GM21825 (cell line): ENCODE data around the gene DCBLD2.
"Not testable (repeated sequence)": the region's sequence is repeated elsewhere in the genome, so short reads cannot be mapped to it uniquely, and the experiment has no call there.

ENCODE experiments used
- ATAC-seq: cut with Tn5 transposase; IDR thresholded peaks from one replicate; pipeline ENCODE4 v1.9.1; 2021; ENCODE audit warnings: mild to moderate bottlenecking, moderate library complexity; ENCODE audit not compliant: unreplicated experiment

DCBLD2 gene

DNA sequence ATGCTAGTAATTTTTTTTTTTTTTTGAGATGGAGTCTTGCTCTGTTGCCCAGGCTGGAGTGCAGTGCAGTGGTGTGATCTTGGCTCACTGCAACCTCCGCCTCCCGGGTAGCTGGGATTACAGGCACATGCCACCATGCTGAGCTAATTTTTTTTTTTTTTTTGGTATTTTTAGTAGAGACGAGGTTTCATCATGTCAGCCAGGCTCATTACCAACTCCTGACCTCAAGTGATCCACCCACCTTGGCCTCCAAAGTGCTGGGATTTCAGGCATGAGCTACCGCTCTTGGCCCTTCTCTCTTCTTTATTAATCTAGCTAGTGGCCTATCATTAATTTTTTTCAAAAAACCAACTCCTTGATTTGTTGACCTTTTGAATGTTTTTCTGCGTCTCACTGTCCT is 70.4 kb downstream of the DCBLD2 start:
- ATAC-seq = not testable (repeated sequence)

DNA sequence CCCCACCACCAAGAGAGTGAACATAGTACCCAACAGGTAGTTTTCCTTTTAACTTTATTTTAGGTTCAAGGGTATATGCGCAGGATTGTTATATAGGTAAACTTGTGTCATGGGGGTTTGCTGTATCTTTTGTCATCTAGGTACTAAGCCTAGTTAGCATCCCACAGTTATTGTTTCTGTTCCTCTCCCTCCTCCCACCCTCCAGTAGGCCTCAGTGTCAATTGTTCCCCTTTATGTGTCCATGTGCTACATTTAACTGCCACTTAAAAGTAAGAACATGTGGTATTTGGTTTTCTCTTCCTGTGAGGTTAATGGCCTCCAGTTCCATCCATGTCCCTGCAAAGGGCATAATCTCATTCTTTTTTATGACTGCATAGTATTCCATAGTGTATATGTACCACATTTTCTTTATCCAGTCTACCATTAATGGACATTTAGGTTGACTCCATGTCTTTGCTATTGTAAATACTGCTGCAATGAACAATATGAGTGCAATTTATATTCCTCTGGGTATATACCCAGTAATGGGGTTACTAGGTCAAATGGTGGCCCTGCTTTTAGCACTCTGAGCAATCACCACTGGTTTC is 72.2 kb downstream of the DCBLD2 start:
- no peak for ATAC-seq

DNA sequence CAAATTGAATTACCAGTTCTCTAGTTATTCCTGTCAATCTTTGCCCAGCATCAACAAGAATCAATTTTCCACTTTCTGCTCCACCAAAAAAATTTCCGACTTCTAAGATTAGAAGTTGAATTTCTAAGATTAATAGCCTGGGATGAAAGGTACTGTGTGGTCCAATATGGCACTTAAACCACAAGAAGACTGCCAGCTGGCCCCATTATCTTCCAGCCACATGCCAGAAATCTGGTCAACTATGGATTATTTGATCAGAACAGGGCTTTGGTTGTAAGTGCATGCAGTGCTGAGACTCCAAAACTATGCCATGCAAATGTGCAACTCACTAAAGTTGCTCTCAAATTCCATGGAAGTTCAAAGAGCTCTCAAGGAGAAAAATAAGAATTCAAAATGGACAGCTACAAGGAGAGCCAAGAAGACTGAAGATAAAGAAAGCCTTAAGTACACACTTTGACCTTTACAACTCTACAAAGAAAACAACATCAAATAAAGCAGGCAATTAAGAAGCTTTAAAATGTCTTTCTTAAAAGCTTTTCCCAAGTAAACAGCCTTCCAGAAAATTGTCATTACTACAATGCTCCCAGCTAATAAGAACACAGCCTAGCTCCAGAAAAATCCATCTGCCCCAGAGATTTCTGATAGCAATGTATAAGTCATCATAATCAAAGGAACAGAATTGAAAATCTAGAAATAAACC is 74.1 kb downstream of the DCBLD2 start:
- no peak for ATAC-seq

DNA sequence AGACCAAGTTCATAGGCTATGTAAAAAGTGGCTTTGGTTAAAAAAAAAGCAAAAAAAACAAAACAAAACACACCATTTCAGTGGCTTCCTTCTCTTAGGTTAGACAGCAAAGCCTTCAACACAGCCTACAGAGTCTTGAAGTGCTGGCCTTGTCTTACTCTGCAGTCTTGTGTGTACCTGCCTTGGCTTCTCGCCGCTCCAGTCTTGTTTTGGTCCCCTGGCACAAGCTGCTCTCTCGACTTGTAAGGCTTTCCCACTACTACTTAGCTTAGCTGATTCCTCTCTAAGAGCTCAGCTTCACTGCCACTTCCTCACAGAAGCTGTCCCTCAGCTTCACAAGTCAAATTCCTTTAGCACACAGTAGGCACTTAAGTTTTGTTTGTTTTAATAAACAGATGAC is 75.4 kb downstream of the DCBLD2 start:
- no peak for ATAC-seq

DNA sequence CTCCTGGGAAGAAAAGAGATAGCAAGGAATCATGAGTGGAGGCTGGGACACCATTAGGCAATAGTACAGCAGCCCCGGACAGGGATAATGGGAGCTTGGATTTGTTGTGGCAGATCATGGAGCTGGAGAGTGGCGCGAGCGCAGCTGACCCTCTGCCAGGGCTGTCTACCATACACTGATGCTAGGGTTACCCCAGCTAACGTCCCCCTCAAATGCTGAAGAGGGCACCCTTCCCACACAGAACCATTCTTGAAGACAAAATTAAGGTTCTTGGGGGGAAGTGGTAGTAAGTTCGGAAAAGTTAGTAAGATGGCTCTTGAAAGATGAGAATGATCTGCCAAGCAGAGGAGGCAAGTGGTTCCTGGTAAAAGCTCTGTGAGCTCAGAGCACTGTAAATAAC is 77.2 kb downstream of the DCBLD2 start:
- ATAC-seq = no peak

DNA sequence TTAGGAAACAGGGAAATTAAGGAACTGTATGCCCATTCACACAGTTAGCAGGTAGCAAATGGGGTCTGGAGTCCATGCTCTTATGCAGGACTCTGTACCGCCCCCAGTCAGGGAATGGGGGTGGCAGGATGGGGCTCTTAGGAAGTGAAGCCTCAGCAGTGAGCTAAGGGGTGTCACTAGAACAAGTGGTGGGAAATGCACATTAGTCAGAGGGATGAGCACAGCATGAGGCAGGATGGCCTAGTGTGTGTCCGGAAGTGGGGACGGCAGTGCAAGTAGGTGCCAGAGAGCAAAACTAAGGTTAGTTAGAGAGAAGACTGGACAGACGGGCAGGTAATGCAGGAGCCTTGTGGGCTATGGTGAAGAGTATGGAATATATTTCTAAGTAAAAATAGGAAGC is 77.7 kb downstream of the DCBLD2 start:
- no peak for ATAC-seq

DNA sequence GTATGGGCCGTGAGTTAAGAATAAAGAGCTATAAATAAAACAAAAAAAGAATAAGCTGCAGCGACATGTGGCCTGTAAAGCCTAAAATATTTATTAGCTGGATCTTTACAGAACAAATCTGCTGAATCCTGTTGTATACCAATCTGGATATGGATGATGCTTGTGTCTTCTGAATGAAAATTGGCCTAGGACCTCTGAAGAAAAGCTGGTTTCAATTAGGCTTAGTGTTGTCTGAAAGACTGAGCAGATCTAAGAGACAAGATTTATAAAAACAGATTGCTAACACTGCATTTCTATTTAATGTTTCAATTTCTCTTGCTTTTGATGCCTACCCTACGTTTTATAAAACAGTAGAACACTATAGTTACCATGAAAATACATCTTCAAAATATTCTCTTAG is 80.4 kb downstream of the DCBLD2 start:
- no peak for ATAC-seq

DNA sequence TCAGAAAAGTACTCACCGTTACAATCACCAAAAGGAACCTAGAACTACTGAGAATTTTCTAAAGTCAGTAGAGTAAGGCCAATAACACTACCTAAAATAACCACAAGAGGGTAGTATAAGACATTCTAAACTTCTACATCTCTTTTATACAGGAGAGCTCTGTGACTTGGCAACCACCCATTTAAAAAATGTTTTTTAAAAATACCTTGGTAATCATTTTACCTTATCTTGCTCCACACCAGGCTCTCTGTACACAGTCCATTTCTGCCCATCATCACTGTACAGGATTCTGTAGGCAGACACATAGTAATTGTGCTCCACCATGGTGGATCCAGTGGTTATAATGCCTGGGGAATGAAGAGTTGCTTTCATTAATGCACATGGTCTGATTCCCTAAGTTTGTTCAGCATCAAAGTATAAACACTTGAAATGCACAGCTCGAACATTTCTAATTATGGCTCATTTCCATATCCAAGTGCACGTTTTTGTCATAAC is 83.9 kb downstream of the DCBLD2 start:
- no peak for ATAC-seq

DNA sequence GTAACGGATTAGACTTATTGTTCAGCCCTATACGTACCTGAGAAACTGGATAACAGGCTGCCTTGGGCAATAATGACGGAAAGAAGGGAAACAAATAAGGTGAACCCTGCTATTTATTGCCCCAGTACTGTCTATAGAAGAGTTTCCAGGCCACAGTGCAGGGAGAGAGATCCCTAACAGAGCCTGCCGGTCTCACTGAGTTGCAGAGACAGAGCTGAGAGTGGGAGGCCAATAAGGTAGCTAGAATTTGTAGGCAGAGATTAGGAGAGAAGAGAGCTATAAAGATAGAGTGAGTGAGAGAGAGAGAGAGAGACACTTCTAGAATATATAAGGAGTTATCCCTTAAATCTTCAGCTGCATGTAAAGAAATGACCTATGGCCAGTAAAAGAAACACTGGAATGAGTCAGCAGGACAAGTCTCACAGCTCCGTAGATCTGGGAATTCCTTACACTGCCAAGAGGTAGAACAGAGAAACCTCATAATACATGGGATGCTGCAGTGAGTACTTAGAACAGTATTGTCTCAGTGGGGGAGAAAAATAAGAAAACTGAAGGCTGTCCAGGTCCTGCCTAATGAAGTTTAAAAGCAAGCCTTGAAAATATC is 86.6 kb downstream of the DCBLD2 start:
- ATAC-seq = no peak

DNA sequence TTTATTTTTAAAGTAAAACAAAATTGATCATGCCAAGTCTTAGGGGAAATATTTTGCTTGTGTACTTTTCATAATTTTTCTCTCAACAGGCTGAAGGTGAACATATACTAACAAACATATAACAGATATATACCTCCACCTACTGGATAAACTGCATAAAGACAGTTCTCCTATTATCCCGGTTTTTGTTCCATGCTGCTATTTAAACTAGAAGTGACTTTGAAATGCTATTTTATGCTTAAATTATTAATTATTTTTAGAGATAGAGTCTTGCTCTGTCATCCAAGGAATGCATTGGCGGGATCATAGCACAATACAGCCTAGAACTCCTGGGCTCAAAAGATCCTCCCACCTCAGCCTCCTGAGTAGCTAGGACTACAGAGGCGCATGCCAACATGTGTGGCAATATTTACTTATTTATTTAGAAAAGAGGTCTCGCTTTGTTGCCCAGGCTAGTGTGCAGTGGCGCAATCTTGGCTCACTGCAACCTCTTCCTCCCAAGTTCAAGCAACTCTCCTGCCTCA is 88.6 kb downstream of the DCBLD2 start:
- no peak for ATAC-seq

DNA sequence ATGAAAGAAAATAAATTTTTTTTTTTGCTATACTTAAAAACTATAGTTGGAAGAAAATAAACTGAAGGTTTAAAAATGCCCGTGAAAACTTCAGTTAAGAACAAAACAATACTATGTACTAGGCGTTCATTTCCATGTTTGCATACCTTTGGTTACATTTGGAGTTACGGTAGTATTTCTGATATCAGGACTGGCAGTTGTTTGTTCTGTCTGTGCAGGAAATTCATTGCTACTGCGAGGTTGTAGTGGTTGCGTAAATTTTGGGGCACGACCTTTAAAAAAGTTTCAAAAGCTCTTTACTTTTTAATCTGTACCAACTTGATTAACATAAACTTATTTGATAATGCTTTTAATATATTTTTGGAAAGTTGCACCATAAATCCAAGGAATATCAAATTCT is 90.4 kb downstream of the DCBLD2 start:
- ATAC-seq = no peak

DNA sequence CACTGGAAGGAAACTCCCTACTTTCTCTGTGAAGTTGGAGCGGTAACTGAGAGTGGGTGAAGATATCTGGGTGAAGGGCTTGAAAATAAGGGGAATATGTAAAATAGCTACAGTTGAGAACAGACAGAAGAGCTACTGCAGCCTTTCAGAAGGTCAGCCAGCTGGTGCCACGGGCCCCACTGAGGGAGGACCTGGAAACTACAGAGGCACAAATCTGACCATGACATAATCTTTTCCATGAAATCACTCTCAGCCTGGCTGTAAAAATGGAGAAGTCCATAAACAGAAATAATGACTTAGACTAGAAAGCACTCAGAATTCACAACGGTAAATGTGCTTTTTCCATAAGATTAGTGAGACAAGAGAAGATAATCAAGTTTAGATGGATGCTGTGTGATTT is 91.9 kb downstream of the DCBLD2 start:
- no peak for ATAC-seq

DNA sequence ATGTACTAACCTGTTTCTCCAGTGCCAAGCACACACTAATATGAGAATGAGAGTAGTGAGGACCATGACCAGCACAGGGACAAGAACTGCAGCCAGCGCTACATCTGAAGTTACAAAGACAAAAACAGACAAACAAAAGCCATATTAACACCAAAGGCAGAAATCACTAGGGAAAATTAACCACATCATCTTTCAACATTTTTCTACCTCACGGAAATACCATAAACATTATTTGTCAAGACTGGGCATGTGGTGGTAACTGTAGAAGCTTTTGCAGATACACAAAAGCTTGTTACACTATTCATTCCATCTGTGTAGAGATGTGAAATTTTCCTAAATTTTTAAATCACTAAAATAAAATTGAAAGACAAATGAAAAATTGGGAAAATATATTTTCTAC is 93.4 kb downstream of the DCBLD2 start:
- no peak for ATAC-seq

DNA sequence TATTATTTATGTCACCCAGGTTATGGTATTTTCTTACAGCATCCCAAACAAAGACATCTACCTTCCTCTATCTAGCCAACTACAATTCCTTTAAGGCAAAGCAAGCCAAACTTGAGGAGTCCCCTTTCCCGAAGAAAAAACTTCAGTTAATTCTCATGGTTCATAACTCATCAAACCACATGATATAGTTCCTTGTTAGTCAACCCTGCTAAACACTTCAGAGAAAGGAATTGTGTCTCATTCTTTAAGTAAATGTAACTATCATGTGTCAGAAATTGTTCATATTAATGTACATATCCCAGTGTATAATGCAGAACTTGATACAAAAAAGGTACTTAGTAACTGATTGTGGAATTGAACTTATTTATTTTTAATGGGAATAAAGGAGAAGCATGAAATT is 93.9 kb downstream of the DCBLD2 start:
- ATAC-seq = no peak

DNA sequence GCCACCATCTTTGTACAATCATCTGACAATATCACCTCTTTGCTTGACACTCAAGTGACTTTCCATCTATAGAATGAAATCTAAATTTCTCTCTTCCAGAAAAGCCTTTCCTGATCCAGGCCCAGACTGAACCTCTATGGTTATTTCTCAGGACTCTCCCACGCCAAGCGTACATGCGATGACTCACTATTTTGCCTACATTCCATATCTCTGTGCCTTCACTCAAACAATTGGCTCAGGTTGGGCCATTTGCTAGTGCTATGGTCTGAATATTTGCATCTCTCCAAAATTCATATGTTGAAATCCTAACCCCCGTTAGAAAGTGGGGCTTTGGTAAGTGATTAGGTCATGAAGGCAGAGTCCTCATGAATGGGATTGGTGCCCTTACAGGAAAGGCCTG is 94.5 kb downstream of the DCBLD2 start:
- ATAC-seq = no peak

DNA sequence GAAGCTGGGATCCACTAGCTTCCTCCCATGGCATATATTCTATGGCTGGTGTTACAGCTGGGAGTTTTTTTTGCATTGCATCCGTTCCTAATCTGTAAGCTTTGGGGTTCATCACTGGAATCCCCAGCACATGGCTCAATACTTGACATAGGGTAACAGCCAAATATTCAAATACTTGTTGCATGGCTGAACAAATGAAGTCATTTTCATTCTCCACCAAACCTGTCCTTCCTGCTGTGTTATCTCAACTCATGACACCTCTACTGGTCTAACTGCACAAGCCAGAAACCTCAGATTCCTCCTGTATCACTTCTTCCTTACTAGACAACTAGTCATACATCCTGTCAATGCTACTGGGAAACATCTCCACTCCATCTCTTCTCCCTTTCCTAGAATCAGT is 95.0 kb downstream of the DCBLD2 start:
- ATAC-seq = no peak

DNA sequence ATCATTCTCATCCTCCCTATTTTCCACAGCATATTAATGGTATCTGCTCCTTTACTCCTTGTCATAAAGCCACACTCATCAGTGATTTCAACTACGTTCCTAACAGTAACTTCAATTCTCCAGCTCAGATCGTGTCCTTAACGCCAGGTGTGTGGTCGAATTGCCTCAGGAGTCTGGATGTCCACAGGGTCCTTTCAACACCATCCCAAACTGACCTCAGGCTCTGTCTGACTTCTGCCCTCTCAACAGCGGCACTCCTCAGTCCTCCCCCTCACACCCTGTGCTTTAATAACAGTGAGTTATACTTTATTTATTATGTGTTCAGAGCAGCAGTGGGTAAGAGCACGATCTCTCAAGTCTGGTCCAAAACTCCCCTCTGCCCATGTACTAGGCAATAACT is 95.9 kb downstream of the DCBLD2 start:
- no peak for ATAC-seq

DNA sequence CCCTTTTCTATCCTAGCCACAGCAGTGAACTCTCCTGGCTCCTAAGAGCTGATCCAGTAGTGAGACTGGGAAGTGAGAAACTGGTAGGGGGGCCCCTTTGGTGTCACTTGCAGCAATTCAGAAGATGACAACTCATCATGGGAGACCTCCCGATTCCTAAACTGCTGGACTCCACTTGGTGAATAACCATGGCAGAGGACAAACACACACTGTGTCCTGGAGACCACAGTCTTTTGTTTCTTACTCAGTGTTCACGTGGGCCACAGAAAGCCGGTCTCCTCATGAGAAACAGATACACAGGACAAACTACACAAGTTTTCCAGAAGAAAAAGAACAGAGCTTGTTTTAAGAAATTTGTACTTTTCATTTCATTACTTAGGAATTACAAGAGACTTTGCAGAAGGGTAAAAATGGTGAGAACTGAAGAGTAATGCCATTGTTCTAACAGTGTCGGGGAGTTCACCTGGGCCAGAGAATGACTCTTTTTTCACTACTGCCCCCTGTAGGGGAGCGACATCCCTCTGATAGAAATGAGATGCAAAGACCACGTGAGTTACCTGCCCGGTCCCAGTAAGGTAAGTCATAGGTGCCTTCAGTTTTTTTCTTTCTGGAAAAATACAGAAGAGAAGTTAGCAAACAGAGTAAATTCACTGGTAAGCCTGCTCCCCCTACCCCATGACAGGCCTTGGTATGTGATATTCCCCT is 100.3 kb downstream of the DCBLD2 start:
- ATAC-seq = no peak

DNA sequence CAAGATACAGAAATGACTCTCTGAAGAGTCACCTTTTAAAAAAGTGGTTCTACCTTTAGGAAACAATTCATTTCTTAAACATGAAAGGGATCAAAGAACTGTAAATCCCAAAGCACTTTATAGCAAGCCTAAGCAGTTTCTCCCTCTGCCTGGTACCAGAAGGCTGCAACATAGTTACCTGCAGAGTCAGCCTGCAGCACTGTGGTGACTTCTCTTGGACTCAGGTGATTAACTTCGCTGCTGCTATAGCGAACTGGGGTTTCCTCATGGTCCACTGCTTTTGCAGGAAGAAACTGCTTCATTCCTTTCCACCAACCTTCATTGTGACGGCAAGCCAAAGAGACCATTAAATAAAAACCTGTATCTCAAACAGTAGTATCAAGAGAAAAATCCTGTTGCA is 101.1 kb downstream of the DCBLD2 start:
- no peak for ATAC-seq

DNA sequence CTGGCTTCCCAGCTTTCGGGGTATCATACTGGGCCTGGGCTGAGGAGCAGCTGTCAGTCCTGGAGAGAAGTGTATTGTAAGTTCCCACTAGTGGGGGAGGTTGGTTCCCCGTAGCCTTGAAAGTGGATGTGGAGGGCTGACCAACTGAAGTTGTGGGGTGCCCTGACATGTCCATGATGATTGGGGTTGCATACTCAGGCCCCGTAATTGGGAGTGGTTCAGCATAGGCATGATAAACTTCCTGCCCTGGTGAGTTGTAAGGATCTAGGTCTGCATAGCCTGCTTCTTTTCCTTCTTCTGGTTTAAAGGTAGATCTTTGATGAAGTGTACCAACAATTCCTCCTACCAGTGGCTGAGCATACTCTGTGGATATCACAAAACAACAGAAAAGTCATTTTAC is 102.0 kb downstream of the DCBLD2 start:
- no peak for ATAC-seq

DNA sequence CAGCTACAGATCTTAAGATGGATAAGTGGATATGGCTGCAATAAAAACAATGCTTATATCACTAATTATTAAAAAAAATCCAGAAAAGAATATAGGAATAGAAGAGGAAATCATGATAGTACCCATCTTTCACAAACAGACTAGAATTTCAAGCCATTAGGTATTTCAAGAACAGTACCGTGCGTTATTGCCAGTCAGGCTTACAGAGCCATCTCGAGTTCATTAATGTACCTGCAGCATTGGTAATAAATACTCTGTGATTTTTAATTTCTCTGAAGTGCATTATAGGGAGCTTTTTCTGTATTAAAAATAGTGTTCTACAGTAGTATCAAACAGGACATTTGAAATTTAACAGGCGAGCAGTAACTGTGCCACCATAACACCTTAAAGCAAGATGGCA is 102.7 kb downstream of the DCBLD2 start:
- no peak for ATAC-seq

DNA sequence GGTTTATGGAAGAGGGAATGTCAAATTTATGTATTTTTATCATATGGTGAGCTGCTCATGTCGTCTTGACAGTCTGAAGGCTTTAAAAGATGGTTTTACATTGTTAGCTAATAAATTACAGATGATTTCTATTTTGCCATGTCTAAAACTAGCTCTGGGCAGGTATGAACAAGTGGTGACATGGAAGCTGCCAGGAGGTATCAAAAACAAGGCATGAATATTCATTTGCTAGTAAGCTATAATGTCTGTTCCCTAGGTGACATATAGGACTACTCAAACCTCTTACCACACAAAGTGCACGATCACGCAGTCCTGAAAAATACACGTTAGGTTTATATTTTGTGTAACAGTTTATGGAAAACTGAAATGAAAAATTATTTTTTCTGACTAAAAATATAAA is 103.6 kb downstream of the DCBLD2 start:
- ATAC-seq = no peak
